GM21526 (cell line): ENCODE measurements around the gene INSM1.

Source experiments
- ATAC-seq: cut with Tn5 transposase; IDR thresholded peaks from one replicate; pipeline ENCODE4 v1.9.1; 2021; ENCODE audit warnings: moderate library complexity; ENCODE audit not compliant: unreplicated experiment, low FRiP score

INSM1 gene

GRCh38 chr20:20360464-20360863 lies 7.4 kb upstream of the INSM1 start:
- peak; percentile 71 for ATAC-seq

GRCh38 chr20:20362774-20363433 lies 5.0 kb upstream of the INSM1 start:
- no peak for ATAC-seq

GRCh38 chr20:20363434-20363798 lies 4.5 kb upstream of the INSM1 start:
- ATAC-seq: no peak

- no peak for ATAC-seq
Measured at GRCh38 chr20:20363799-20364592, 3.9 kb upstream of the INSM1 start.

GRCh38 chr20:20364593-20365479 lies 3.1 kb upstream of the INSM1 start:
- ATAC-seq: no peak

- ATAC-seq: no peak
Measured at GRCh38 chr20:20365480-20366161, 2.3 kb upstream of the INSM1 start.

- ATAC-seq: no peak
Measured at GRCh38 chr20:20366551-20366875, 1.4 kb upstream of the INSM1 start.

- ATAC-seq: no peak
Measured at GRCh38 chr20:20366876-20367574, 879 bp upstream of the INSM1 start.

GRCh38 chr20:20368418-20369249 lies 730 bp downstream of the INSM1 start:
- ATAC-seq: no peak

GRCh38 chr20:20369250-20370093 lies 1.6 kb downstream of the INSM1 start:
- no peak for ATAC-seq

GRCh38 chr20:20370094-20370575 lies 2.2 kb downstream of the INSM1 start:
- no peak for ATAC-seq

GRCh38 chr20:20371083-20371482 lies 3.2 kb downstream of the INSM1 start:
- no peak for ATAC-seq

GRCh38 chr20:20371681-20372080 lies 3.8 kb downstream of the INSM1 start:
- no peak for ATAC-seq

GRCh38 chr20:20373091-20373571 lies 5.2 kb downstream of the INSM1 start:
- no peak for ATAC-seq

- ATAC-seq: no peak
Measured at GRCh38 chr20:20375862-20376261, 8.0 kb downstream of the INSM1 start.

GRCh38 chr20:20386192-20386591 lies 18.3 kb downstream of the INSM1 start:
- ATAC-seq: no peak

- no peak for ATAC-seq
Measured at GRCh38 chr20:20390393-20390792, 22.5 kb downstream of the INSM1 start.

GRCh38 chr20:20391115-20391514 lies 23.2 kb downstream of the INSM1 start:
- ATAC-seq: no peak
